GM23338 (cell line): ENCODE data around the gene ABCA7. TPM values are rescaled to one million over a fixed set of nuclear protein-coding genes. Genes with fewer than 3 reads are reported as not detected.

Source experiments
- CREB1 ChIP-seq: fragments of 250-450 bp; sonication (Bioruptor Pico); IDR thresholded peaks from 2 replicates; pipeline ENCODE4 v1.5.0; 2020; ENCODE audit warnings: low read depth, mild to moderate bottlenecking, moderate library complexity
- EZH2phosphoT487 ChIP-seq: fragments of 200-600 bp; sonication (generic); IDR thresholded peaks from one replicate; pipeline ENCODE4 v1.8.1; 2018; ENCODE audit warnings: antibody characterized with exemption; ENCODE audit not compliant: unreplicated experiment
- polyA plus RNA-seq: library from polyadenylated mRNA; unstranded; fragments of >200 nt; fragmentation: Nextera tagmentation; extraction: Ambion mirVana; gene quantifications from 2 replicates; pipeline ENCODE4 v1.2.1, GENCODE V29; 2016
- total RNA-seq: library from RNA; depleted of rRNA; stranded (reverse); fragments of >200 nt; shearing (Covaris generic); gene quantifications from 2 replicates; pipeline ENCODE4 v1.2.3, GENCODE V29; 2014
- TF ChIP-seq, protein P1 (sequence below): fragments of 250-450 bp; sonication (Bioruptor Pico); IDR thresholded peaks from 2 replicates; pipeline ENCODE4 v1.5.0; 2020; ENCODE audit warnings: mild to moderate bottlenecking, moderate library complexity
- TF ChIP-seq, protein P2 (sequence below): IDR thresholded peaks from one replicate; pipeline ENCODE4 v1.6.1; 2018; ENCODE audit warnings: antibody characterized with exemption; ENCODE audit not compliant: unreplicated experiment
- TF ChIP-seq, protein P3 (sequence below), 2 experiments: fragments of 200-600 bp in 1 of 2; sonication (generic) in 1 of 2; conservative IDR thresholded peaks; 2 replicates each; pipeline versions ENCODE4 v1.5.1 to v1.6.1; 2016 to 2017; ENCODE audit warnings: antibody characterized with exemption in 2 of 2, low read depth in 2 of 2, mild to moderate bottlenecking in 2 of 2, moderate library complexity in 1 of 2

Gene ABCA7
- total and polyA plus RNA-seq, 2 experiments from 2014 or later = 22.2 to 27.4 TPM

DNA sequence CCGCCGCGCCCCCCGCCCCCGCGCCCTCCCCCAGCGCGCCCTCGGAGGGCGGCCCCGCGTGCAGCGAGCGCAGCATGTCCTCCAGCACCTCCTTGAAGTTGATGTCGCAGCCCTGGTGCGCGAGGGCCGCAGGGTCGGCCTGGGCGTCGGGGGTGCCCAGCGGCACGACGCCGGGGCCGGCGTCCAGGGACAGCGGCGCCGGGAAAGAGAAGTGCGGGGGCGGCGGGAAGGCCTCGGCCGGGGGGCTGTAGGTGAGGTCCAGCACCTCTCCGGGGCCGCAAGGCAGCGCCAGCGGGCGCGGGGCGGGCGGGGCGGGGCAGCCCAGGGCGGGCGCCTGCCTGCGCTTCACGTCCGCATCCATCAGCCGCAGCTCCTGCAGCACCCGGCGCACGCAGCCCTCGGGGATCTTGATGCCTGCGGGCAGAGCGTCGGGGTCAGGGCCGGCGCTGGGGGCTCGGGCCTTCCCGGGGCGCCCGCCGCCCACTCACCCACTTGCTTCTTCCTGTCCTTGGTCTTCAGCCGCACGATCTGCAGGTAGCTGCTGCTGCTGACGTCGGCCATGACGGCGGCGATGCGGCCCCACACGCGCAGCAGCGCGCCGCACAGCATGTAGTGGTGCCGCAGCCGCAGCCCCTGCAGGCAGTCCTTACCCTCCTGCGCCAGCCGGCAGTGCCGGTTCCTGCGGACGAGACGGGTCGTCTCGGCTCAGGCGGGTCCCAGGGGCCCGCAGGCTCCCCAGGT is 68.6 kb downstream of the ABCA7 start (continued):
- TF ChIP-seq, protein P1, sequence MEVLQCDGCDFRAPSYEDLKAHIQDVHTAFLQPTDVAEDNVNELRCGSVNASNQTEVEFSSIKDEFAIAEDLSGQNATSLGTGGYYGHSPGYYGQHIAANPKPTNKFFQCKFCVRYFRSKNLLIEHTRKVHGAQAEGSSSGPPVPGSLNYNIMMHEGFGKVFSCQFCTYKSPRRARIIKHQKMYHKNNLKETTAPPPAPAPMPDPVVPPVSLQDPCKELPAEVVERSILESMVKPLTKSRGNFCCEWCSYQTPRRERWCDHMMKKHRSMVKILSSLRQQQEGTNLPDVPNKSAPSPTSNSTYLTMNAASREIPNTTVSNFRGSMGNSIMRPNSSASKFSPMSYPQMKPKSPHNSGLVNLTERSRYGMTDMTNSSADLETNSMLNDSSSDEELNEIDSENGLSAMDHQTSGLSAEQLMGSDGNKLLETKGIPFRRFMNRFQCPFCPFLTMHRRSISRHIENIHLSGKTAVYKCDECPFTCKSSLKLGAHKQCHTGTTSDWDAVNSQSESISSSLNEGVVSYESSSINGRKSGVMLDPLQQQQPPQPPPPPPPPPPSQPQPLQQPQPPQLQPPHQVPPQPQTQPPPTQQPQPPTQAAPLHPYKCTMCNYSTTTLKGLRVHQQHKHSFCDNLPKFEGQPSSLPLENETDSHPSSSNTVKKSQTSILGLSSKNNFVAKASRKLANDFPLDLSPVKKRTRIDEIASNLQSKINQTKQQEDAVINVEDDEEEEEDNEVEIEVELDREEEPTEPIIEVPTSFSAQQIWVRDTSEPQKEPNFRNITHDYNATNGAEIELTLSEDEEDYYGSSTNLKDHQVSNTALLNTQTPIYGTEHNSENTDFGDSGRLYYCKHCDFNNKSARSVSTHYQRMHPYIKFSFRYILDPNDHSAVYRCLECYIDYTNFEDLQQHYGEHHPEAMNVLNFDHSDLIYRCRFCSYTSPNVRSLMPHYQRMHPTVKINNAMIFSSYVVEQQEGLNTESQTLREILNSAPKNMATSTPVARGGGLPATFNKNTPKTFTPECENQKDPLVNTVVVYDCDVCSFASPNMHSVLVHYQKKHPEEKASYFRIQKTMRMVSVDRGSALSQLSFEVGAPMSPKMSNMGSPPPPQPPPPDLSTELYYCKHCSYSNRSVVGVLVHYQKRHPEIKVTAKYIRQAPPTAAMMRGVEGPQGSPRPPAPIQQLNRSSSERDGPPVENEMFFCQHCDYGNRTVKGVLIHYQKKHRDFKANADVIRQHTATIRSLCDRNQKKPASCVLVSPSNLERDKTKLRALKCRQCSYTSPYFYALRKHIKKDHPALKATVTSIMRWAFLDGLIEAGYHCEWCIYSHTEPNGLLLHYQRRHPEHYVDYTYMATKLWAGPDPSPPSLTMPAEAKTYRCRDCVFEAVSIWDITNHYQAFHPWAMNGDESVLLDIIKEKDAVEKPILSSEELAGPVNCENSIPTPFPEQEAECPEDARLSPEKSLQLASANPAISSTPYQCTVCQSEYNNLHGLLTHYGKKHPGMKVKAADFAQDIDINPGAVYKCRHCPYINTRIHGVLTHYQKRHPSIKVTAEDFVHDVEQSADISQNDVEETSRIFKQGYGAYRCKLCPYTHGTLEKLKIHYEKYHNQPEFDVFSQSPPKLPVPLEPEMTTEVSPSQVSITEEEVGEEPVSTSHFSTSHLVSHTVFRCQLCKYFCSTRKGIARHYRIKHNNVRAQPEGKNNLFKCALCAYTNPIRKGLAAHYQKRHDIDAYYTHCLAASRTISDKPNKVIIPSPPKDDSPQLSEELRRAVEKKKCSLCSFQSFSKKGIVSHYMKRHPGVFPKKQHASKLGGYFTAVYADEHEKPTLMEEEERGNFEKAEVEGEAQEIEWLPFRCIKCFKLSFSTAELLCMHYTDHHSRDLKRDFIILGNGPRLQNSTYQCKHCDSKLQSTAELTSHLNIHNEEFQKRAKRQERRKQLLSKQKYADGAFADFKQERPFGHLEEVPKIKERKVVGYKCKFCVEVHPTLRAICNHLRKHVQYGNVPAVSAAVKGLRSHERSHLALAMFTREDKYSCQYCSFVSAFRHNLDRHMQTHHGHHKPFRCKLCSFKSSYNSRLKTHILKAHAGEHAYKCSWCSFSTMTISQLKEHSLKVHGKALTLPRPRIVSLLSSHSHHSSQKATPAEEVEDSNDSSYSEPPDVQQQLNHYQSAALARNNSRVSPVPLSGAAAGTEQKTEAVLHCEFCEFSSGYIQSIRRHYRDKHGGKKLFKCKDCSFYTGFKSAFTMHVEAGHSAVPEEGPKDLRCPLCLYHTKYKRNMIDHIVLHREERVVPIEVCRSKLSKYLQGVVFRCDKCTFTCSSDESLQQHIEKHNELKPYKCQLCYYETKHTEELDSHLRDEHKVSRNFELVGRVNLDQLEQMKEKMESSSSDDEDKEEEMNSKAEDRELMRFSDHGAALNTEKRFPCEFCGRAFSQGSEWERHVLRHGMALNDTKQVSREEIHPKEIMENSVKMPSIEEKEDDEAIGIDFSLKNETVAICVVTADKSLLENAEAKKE (CRISPR knock-in tag) = no peak
- TF ChIP-seq EZH2phosphoT487 = no peak
- TF ChIP-seq, protein P2, sequence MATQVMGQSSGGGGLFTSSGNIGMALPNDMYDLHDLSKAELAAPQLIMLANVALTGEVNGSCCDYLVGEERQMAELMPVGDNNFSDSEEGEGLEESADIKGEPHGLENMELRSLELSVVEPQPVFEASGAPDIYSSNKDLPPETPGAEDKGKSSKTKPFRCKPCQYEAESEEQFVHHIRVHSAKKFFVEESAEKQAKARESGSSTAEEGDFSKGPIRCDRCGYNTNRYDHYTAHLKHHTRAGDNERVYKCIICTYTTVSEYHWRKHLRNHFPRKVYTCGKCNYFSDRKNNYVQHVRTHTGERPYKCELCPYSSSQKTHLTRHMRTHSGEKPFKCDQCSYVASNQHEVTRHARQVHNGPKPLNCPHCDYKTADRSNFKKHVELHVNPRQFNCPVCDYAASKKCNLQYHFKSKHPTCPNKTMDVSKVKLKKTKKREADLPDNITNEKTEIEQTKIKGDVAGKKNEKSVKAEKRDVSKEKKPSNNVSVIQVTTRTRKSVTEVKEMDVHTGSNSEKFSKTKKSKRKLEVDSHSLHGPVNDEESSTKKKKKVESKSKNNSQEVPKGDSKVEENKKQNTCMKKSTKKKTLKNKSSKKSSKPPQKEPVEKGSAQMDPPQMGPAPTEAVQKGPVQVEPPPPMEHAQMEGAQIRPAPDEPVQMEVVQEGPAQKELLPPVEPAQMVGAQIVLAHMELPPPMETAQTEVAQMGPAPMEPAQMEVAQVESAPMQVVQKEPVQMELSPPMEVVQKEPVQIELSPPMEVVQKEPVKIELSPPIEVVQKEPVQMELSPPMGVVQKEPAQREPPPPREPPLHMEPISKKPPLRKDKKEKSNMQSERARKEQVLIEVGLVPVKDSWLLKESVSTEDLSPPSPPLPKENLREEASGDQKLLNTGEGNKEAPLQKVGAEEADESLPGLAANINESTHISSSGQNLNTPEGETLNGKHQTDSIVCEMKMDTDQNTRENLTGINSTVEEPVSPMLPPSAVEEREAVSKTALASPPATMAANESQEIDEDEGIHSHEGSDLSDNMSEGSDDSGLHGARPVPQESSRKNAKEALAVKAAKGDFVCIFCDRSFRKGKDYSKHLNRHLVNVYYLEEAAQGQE = no peak
- TF ChIP-seq CREB1 (CRISPR knock-in tag) = no peak
- TF ChIP-seq, protein P3, sequence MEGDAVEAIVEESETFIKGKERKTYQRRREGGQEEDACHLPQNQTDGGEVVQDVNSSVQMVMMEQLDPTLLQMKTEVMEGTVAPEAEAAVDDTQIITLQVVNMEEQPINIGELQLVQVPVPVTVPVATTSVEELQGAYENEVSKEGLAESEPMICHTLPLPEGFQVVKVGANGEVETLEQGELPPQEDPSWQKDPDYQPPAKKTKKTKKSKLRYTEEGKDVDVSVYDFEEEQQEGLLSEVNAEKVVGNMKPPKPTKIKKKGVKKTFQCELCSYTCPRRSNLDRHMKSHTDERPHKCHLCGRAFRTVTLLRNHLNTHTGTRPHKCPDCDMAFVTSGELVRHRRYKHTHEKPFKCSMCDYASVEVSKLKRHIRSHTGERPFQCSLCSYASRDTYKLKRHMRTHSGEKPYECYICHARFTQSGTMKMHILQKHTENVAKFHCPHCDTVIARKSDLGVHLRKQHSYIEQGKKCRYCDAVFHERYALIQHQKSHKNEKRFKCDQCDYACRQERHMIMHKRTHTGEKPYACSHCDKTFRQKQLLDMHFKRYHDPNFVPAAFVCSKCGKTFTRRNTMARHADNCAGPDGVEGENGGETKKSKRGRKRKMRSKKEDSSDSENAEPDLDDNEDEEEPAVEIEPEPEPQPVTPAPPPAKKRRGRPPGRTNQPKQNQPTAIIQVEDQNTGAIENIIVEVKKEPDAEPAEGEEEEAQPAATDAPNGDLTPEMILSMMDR (conservative IDR thresholded peaks at IDR 0.05; ENCODE audit: low read depth in 2 of 2) = no peak
